IPS-18c (cell line): ENCODE data around the gene TBCCD1.
"Not testable (repeated sequence)": the region's sequence is repeated elsewhere in the genome, so short reads cannot be mapped to it uniquely, and the experiment has no call there.

Source experiments
- H3K4me3 ChIP-seq: 2 replicates; pipeline ENCODE4 v1.7.0; 2013; ENCODE audit warnings: low read depth, mild to moderate bottlenecking, low read length, moderate library complexity; ENCODE audit not compliant: insufficient read depth
- H3K9me3 ChIP-seq: one replicate; pipeline ENCODE4 v1.6.1; 2013; ENCODE audit warnings: mild to moderate bottlenecking, low read length, moderate library complexity; ENCODE audit not compliant: control insufficient read depth, insufficient read depth

Gene TBCCD1

DNA sequence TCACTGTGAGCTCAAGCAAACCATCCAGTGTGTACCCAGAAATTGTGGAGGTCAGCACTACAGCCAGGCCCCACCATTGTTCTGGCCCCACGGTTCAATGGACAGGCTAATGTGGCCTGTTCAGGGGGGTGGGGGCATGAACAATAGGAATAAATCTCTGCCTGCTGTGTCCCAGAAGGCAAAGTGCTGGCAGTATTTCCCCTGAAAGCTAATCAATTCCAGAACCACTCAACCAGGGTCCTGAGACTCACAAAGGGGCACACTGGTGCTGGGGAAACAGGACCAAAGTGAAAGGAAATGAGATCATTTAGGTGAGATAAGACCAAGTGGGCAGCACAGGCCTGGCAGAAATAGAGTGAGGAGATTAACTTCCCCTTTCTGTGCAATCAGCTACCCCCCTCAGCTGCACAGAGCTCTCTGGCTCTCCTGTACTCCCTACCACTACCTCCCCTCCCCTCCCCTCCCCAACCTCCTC, 34.5 kb downstream of the TBCCD1 start:
- H3K4me3 ChIP-seq: no peak overlapping the region
- no peaks in the 10 kb centered on the region for H3K9me3 ChIP-seq

DNA sequence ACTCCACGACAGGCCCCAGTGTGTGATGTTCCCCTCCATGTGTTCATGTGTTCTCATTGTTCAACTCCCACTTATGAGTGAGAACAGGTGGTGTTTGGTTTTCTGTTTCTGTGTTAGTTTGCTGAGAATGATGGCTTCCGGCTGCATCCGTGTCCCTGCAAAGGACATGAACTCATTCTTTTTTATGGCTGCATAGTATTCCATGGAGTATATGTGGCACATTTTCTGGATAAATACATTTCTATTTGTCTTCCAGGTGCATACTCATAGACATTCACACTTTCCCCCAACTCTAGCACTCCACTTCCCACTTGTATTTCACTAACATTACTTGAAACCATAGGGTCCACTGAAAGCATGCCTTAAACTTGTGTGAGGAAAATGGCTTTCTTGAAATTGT, 35.4 kb downstream of the TBCCD1 start:
- not testable (repeated sequence) for H3K4me3 ChIP-seq, H3K9me3 ChIP-seq

DNA sequence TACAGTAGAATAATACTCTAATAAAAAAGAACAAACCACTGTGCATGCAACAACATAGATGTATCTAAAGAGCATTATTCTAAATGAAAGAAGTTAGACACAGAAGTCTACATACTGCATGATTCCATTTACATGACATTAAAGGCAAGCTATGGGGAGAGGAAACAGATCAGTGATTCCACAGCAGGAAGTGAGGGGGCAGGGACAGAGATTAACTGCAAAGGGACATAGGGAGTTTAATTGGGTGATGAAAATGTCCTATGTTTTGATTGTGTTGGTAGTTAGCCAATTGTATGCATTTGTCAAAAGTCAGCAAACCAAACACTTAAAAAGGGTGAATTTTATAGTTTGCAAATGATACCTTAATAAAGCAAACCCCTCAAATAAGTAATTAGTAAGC, 36.7 kb downstream of the TBCCD1 start:
- H3K4me3 ChIP-seq: no peak overlapping the region
- H3K9me3 ChIP-seq: no peaks in the 10 kb centered on the region

DNA sequence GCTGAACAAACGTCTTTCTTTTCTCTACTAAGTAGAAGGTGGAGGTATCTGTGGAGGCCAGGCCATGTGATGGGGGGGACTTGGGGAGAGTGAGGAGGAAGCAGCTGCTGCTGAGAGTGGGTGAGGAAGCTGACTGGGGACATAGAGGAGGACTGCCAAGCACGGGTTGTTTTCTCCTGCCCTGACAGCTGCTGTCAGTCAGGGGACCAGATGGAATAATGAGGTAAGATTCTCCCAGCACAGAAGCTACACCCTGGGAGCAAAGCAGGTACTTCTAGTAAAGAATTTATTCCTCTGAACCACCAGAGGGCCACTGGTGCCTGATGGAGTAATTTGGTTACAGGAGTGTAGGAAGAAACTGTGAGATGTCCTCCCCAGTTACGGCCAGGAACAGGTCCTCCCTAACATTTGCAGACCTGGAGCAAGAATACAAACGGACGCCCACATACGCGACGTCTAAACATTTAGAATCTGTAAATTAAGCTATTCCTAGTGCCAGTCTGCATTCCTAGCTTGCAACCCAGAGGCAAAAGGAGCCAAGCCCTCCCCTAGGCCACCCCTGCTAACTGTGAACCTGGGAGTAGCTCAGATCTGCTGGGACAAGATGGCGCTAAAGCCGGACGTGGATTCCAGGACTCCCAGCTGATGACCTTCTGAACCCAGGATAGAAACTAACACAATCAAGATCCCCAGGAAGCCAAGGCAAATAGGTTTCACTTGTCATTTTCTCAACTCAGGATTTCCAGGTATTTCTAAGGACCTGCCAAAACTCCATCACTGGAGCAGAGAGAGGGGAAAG, 37.7 kb downstream of the TBCCD1 start:
- Histone ChIP-seq H3K4me3 (no peak overlapping the region), H3K9me3 (no peaks in the 10 kb centered on the region)

DNA sequence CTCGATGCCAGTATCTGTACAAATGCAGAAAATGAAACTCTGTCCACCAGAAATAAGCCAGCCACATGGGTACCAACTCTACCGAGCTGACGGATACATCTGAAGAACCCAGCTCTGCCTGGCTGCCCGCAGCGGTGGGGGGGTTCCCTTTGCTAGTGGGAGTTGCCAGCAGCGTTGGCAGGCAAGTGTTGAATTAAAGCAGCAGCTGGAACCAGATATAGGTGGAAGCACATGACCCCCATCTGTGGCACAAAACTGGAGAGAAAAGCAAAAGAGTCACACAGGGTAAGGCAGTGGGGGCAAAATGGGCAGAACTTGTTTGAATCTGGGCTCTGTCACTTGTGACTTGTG, 40.9 kb downstream of the TBCCD1 start:
- no peaks in the 10 kb centered on the region for H3K9me3 ChIP-seq
- H3K4me3 ChIP-seq: no peak overlapping the region

DNA sequence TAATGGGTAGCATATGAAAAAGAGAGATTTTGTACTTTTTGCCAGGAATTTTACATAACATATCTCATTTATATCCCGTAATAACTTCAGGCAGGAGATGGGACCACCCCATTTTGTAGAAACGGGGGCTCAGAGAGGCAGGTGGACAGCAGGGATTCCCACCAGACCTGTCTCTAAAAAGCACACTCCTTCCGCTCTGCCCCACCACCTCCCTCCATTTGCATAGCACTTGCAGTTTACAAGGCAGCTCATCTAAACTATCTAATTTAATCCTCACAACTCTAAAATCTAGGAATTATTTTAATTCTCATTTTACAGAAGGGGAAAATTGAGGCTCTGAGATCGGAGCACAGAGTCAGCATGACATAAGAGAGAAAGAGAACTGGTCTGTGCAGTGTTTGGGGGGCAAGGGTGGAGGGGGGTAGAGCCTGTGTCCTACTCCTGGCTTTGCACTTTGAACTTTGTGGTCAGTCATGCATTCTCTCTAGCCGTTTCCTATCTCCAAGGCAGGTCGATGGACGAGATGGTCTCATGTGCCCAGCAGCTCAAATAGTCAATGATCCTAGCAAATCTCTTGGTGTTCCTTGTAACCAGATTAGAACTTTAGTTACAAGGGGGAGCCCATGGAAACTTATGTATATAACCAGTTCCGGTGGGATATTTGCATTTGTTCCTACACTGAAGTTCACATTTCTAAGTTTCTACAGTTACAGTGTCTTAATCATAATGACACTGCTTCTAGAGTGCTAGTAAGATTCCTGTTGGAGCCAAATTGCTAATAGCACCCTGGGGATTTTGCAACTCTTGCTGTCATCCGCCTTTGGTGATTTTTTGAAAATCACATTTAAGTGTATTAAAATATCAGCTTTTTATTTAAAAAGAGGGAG, 41.5 kb downstream of the TBCCD1 start:
- H3K4me3 ChIP-seq: no peak overlapping the region
- H3K9me3 ChIP-seq: no peaks in the 10 kb centered on the region

DNA sequence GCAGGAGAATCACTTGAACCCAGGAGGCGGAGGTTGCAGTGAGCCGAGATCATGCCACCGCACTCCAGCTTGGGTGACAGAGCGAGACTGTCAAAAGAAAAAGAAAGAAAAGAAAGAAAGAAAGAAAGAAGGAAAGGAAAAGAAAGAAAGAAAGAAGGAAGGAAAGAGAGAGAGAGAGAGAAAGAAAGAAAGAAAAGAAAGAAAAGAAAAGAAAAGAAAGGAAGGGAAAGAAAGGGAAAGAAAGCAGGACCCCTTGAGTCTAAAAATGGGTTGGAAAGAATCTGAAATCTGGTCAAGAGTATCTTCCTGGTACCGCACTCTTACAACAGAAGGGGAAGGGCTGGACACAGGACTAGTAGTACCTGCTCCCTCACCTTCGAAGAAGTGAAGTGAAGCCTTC, 42.5 kb downstream of the TBCCD1 start:
- H3K4me3 ChIP-seq: no peak overlapping the region
- no peaks in the 10 kb centered on the region for H3K9me3 ChIP-seq

DNA sequence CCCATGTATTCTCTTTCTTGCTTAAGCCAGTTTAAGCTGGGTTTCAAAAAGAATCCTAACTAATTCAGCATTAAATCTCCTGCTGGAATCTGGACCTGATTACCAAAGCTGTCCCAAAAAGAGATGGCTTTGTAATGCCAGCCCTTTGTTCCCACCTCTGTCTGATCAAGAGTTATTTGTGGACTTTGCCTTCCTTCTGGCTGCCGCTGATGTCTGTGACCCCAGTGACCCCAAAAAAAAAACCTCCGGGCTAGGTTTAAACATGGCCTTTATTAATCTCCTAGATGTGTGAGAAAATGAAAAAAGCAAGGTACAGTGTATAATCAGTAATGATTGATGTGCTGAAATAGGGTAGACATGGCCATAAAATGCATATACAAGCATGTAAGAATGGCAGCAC, 43.7 kb downstream of the TBCCD1 start:
- Histone ChIP-seq H3K4me3 (no peak overlapping the region), H3K9me3 (no peaks in the 10 kb centered on the region)

DNA sequence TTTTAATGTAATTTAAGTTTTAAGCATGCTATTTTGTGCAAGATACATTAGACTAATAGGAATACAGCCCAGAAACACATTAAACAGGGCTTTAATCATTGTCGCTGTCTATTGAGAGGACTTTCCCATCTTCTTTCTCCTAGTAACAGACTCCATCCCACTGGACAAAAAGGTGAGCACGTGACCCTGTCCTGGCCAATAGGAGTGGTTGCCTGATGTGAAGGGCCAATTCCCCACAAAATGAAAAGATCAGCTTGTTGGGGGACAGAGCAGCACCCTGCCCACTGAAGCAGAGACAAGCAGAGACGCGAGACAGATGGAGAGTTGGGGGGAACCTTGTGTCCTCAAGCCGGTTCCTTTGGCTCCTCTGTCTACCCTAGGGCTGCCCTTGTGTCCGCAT, 44.1 kb downstream of the TBCCD1 start:
- no peaks in the 10 kb centered on the region for H3K9me3 ChIP-seq

DNA sequence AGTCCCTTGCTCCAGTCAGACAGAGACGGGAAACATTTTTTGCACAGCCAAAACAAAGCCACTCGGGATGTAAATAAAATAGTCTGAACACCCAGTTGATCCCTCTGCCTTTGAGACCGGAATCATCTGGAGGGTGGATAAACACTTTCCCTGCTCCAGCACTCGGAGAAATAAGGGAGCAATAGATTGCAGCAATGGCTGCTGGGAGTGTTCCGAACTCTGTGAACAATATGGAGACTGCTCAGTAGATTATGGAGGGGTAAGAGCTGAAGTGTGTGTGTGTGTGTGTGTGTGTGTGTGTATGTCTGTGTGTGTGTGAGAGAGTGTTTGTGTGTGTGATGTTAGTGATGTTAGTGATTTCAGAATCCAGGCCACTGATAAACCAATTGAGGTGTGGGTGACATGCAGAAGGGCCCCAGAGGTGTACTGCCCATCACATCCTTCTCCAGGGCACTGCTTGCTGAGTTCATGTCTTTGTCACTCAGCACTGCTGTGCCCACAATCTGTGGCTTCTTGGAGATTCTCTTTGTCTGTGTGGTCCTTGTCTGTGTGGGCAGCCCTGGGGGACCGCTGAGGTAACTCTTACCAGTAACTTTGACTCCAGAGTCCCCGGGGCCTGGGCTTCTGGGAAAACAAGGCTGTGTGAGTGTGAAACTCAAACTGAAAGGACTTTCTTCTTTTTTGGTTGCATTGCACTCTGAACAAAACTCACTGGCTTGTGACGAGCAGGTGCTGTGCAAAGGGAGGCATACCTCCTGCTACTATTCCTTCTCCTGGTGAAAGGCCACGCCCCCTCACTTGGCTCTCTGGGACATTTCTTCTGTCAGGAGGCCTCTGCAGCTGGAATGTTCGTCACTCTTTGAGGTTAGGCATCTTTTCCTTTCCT, 45.9 kb downstream of the TBCCD1 start:
- Histone ChIP-seq H3K4me3 (no peak overlapping the region), H3K9me3 (no peaks in the 10 kb centered on the region)

More for the DNA sequence above, 44.1 kb downstream of the TBCCD1 start:
- H3K4me3 ChIP-seq: no peak overlapping the region

DNA sequence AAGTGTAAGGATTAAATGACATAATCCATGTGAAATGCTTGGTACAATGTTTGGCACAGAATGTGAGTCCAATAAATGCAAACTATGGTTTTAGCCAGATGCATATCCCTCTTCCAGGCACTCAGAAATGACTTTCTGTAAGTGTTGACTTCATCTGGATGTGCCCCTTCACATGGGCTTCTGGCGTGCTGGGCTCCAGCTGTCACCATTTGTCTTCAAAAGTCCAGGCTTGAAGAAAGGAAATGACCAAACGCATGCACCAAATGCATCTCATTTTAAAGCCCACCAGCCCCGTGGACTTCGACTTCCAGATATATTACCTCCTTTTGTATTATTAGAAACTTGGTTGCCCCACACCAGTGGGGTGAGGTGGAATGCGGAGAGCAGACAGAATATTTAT, 46.7 kb downstream of the TBCCD1 start:
- Histone ChIP-seq H3K9me3 (no peaks in the 10 kb centered on the region), H3K4me3 (no peak overlapping the region)

DNA sequence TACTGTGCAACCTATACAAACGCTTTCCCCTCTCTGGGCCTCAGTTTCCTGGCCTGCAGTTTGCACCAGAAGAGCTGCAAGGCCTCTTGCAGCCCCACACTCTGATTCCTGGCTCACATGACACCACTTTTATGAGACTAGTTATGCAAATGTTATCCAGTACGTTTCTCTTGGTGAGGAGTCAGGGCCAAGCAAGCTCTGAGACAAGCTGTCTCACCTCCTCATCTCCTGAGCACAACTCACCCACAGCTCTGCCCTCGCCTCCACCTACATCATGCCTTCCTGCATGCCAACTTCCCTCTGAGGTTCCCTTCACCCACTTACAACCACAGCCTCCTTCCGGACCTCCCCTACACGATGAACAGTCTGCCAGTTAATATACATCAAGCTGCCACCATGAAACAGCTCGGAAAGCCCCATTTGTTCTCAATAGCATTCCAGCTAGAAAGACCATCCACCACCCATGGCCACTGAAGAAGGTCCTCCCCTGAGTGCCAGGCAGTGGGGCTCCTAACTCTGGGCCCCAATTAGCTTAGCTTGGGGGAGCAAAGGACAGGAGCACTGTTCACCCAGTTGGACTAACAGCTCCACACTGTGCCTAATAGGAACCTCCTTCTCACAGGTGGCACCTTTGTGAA, 48.0 kb downstream of the TBCCD1 start:
- Histone ChIP-seq H3K4me3 (no peak overlapping the region), H3K9me3 (no peaks in the 10 kb centered on the region)

DNA sequence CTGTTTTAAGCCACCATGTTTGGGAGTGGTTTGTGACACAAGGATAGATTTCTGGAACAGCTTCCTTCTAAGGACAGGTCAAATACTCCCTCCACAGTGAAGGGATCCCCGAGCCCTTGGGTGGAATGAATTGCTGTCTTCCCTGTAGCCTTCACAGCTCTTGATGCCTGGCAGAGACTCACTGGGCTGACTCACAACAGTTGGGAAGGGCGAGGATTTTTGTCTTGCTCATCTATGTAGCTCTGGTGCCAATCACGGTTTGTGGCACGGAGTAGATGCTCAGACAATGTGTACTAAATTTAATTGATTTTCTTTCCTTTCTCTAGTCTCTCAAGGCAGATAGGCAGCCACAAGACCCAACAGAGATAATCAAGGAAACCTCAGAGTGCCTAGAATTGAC, 49.9 kb downstream of the TBCCD1 start:
- no peaks in the 10 kb centered on the region for H3K9me3 ChIP-seq
- no peak overlapping the region for H3K4me3 ChIP-seq

DNA sequence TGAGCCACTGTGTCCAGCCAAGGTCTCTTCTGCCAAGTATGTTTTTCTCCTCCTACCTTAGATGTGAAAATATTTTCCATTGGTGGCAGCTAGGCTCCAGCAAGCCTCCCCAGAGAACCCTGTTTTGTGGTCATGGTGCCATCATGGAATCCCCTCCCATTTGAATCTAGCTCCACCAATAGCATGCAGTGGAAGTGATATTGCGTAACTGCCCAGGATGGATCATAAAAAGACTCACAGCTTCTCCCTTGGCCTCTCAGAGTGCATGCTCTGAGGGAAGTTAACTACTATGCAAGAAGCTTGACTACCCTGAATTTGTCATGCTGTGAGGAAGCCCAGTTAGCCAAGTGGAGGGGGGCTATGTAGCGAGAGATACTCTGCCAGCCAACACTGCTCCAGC, 50.5 kb downstream of the TBCCD1 start:
- no peak overlapping the region for H3K4me3 ChIP-seq
- H3K9me3 ChIP-seq: no peaks in the 10 kb centered on the region

DNA sequence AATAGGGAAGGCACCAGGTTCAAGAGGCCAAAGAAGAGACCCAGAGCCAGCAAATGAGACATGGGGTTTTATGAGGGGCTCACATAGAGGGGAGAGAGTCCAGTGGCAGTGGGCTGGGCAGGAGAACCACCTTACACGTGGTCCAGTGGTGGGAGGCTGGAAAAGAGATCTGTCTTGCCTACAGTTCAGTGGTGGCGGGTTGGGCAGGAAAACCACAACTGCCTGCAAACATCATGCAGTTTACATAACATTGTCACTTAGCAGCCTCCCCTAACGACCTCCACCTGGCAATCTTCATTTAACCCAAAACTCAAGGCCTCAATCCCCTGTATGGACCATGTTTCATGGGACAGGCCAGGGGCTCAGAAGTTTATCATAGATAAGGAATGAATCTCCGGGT, 52.0 kb downstream of the TBCCD1 start:
- H3K4me3 ChIP-seq: no peak overlapping the region
- H3K9me3 ChIP-seq: no peaks in the 10 kb centered on the region

DNA sequence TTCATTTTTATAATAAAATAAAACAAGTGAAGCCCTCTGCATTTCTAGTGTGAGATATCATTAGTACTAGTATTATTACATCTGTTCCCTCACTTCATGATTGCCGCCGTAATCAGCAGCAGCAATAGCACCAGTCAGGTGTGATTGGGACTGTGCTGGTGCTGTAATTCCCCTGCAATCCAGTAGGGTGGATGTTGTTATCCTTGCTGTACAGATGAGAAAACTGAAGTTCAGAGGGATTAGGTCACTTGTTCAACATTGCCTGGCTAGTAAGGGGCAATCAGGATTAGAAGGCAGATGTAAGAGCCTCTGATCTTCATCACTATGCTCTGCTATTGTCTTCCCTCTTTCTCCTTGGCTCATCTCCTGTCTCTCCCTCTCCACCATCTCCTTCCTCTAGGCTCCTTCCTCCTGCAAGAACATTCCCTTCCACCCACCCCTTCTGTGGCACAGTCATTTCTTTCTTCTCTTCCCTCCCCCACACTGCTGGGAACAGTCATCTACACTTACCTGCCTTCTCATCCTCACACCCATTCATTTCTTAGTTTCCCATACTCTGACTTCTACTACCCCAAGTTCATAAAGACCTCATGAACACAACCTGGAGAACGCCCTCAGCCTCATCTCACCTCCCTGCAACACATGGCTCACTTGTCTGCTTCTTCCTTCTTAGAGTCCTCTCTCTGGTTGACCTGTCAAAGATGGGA, 52.7 kb downstream of the TBCCD1 start:
- Histone ChIP-seq H3K4me3 (no peak overlapping the region), H3K9me3 (no peaks in the 10 kb centered on the region)
